ENCODE results near the gene SPDYE3.
A peak's percentile ranks its signal among the peaks of the same experiment; 100 is the strongest.
"Not testable (repeated sequence)": the region's sequence is repeated elsewhere in the genome, so short reads cannot be mapped to it uniquely, and the experiment has no call there.

Gene SPDYE3, protein sequence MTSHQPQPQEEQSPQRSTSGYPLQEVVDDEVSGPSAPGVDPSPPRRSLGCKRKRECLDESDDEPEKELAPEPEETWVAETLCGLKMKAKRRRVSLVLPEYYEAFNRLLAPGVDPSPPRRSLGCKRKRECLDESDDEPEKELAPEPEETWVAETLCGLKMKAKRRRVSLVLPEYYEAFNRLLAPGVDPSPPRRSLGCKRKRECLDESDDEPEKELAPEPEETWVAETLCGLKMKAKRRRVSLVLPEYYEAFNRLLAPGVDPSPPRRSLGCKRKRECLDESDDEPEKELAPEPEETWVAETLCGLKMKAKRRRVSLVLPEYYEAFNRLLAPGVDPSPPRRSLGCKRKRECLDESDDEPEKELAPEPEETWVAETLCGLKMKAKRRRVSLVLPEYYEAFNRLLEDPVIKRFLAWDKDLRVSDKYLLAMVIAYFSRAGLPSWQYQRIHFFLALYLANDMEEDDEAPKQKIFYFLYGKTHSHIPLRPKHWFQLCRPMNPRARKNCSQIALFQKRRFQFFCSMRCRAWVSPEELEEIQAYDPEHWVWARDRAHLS

DNA sequence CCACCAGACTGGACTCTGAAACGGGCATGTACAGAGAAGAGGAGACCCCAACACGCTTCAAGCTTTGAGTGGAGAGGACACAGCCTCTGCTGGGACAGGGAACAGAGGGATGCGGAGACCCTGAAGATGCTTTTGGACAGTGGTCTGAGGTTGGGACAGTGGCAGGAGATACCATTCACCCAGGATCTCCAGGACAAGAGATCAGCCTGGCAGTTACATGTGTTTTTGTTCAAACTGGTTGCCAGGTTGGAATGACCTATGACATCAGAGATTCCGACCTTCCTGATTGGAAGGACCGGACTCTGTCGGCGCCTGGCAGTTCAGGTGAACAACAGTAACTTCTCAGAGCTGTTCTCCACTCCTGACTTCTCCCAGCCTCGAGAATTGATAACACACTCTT, at the start of gene SPDYE3:
TSS of gene SPDYE3 (plus strand) at position 301 of the 400 bp plus-strand sequence. CDS start 184 bp downstream, outside the sequence.
- not testable (repeated sequence) for DNase-seq (ENCODE audit: low read depth, low spot score)

DNA sequence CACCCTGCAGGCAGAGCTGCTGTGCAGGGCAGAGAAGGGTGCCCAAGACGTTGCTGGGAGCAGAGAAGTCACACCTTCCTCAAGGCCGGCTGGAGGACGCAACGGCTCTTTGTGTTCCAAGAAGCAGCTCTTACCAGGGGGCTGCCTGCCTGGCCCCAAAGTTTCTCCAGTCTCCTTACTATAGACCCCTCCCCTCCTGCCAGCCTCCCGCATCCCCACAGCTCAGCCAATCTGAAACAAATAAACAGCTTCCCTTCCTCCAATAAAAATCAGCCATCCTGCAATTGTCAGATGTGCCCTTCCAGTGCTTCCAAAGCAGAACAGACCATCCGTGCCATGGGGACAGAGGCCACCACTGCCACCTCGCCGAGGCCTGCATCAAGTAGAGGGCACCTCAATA, 47.5 kb upstream of the SPDYE3 start:
- not testable (repeated sequence) for DNase-seq (ENCODE audit: low read depth, low spot score)

DNA sequence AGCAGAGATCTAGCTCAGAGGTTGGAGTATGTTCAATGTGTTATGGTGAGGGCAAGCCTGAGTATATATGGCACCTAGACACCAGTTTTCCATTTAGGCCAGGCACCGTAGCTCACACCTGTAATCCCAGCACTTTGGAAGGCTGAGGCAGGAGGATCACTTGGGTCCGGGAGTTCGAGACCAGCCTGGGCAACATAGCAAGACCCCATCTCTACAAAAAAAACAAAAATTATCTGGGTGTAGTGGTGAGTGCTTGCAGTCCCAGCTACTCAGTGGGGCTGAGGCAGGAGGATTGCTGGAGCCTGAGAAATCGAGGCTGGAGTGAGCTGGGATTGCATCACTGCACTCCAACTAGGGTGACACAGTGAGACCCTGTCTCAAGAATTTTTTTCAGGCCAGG, 44.6 kb upstream of the SPDYE3 start:
- not testable (repeated sequence) for DNase-seq (ENCODE audit: low read depth, low spot score)

DNA sequence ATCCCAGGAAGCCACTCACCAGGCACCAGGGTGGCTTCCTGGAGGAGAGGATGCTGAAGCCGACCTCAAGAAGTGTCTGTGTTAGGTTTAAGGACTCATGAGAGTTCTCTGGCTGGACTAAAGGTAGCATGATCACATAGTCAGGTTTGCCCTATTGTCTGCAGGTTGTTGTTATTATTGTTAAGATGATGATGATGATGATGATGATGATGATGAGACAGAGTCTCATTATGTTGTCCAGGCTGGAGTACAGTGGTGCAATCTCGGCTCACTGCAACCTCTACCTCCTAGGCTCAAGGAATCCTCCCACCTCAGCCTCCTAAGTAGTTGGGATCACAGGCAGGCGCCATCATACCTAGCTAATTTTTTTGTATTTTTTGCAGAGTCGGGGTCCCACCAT, 43.3 kb upstream of the SPDYE3 start:
- not testable (repeated sequence) for DNase-seq (ENCODE audit: low read depth, low spot score)

DNA sequence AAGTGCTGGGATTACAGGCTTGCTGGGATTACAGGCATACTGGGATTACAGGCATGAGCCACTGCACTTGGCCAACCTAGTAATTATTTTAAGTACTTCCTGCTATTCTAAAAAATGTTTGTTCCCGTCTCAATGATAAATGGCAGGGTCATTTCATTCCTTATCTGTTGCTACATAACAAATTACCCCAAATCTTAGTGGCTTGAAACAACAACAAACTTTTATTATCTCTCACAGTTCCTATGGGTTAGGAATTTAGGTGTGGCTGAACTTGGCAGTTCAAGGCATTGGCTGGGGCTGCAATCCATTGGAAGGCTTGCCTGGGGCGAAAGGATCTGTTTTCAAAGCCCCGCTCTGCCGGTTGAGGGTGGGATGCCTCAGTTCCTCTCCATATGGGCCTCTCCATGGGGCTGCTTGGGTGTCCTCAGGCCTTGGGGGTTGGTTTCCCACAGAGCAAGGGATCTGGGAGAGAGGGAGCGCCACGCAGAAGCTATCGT, 42.8 kb upstream of the SPDYE3 start:
- DNase-seq (ENCODE audit: low read depth, low spot score), result not testable (repeated sequence)

DNA sequence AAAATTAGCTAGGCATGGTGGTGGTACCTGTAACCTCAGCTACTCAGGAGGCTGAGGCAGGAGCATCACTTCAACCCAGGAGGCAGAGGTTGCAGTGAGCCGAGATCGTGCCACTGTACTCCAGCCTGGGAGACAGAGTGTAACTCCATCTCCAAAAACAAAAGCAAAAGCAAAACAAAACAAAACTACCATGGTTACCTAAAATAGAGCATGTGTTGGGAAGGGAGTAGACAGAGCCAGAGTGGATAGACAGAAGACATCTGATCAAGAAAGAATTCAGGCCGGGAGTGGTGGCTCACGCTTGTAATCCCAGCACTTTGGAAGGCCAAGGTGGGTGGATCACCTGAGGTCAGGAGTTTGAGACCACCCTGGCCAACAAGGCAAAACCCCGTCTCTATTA, 41.7 kb upstream of the SPDYE3 start:
- DNase-seq (ENCODE audit: low read depth, low spot score), result not testable (repeated sequence)

DNA sequence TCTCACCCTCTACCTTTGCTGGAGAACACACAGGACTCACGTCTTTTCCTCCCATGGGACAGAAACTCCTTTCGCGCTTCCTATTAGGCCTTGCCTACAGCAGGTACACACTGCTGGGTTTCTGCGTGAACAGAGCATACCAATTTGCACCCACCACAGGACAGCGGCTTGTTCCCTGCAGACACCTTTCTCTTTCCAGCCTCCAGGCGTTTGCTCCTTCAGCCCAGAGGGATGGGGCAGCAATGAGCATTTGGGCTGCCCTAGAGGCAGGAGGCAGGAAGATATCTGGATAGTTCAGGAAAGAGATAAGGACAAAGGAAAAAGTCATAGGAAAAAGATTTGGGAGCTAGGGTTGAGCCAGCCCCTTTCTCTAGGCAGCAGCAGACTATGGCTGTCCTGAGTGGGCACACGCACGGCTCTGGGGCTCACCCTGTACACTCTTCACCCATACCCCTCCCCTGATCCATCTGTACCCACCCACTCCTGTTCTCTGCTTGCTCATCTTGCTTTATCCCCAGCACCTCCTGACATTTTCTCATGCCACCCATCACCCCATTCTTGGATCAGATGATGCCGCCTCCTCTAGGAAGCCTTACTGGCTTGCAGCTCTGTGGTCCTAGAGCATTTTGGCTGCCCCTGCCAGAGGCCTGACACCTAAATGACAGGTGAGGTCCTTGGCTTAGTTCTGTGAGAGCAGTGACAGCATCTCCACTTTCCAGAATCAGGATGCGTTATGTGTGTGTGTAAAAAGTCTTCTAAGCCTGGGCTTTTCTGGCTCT, 40.7 kb upstream of the SPDYE3 start:
- no peak for DNase-seq (ENCODE audit: low read depth, low spot score)

DNA sequence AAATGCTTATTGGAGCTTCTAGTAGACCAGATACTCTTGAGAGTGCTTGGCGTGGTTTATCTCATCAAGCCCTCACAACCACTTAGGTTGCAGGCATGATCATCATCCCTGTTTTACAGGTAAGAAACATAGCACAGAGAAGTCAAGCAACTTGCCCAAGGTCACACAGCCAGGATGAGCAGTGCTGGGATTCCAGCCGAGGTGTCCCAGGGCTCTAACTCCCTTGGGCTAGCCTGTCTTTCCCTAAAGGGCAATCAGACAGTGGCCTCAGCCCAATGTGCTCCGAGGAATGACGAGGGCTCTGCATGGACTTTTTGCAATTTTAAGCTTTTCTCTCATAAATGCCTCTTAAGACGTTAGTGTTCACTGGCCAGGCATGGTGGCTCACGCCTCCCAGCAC, 39.9 kb upstream of the SPDYE3 start:
- no peak for DNase-seq (ENCODE audit: low read depth, low spot score)

DNA sequence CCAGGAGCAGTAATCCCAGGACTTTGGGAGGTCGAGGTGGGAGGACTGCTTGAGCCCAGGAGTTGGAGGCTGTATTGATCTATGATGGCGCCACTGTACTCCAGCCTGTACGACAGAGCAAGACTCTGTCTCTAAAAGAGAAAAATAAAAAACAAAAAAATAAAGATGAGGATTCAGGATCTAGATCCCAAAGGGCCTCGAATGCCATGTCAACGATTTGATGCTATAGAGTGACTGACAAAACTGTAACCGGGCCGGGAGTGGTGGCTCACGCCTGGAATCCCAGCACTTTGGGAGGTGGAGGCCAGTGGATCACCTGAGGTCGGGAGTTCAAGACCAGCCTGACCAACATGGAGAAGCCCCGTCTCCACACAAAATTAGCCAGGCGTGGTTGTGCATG, 38.6 kb upstream of the SPDYE3 start:
- DNase-seq (ENCODE audit: low read depth, low spot score), result not testable (repeated sequence)

DNA sequence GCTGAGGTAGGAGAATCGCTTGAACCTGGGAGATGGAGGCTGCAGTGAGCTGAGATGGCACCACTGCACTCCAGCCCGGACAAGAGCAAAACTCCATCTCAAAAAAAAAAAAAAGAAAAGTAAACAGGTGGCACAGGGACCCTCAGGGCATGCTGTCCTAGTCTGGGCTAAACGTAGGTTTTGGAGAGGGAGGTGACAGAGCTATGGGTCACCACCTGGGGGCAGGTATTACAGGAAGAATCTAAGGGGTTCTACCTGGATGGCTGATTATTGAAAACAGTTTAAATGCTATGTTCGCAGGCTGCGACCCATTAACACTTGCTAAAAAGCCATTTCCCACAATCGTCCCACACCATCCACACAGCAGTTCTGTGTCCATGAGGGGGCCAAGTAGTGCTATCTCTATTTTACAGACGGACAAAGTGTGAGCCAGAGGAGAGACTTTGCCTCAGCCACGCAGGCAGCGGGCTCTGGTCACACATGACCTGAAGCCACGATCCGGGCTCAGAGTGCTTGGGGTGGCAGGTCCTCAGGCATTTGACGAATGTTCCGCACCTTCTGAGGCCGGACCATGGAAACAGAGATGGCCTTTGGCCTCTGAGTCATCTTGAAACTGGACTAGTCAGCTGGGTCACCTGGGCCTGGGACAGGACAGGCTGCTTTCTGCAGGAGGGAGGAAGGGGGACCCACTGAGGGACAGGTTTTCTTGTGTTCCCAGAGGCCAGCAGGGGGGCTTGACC, 38.0 kb upstream of the SPDYE3 start:
- DNase-seq (ENCODE audit: low read depth, low spot score), result not testable (repeated sequence)

DNA sequence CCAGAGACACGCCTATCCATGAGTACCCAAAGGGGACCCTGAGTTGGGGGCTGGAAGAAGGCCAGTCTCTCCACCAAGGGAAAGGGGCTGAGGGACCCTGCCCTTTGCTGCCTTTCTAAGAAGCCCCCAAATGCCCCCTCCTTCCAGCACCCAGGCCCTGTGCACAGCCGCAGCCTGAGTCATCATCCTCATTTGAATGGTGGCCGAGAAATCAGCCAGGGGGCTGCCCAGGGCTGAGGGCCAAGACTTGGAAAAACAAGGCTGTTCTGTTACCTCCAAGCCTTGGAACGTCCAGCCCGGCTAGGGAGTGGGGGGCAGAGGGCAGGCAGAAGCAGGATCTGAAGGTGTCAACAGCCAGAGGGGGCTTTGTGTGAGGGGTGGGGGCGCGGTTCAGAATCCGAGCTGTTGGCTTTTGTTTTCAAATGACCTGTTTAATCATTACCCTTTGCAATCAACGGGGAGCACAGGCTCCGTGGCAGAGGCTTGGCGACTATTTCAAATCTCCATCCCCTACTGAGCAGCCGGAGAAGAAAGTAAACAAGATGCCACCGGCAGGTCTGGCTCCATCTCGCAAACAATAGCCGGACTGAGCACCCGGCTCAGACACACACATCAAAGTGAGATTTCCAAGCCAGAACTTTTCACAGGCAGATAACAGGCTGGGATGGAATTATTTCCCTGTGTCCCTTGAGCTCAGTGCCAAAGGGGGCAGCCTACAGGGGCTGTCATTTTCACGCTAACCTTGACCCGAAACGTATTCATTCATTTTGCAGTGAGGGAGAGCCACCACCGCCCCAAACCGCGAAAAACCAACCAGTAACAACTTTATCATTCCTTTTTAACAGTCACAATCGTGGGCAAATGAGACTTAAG, 37.2 kb upstream of the SPDYE3 start:
- DNase-seq (ENCODE audit: low read depth, low spot score), result not testable (repeated sequence)

DNA sequence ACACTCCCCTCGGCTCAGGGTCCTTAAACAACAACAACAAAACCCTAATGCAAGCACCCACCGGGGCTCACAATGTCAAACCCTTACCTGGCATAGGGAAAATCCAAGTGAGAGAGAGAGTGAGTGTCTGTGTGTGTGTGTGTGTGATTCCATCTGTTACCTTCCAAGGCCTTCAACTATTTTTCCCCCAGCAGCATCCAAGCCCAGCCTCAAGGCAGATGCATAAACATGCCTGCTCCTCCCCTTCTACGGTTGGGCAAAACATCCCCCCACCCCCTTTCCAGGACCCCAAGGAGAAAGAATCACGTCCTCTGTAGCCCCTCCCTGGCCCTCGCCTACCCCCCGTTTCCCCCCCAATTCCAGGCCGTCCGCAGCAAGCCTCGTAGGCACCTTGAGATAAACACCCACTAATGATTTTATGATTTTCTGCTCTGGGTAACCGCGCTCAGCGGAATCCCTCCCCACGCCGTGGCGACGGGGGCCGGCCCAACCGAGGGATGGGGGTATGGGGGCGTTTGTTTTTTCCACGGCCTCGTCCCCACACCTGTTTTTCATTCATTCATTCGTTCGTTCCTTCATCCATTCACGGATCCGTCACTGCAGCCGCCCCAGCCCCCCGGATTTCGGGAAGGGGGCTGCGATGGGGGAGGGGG, 36.4 kb upstream of the SPDYE3 start:
- DNase-seq (ENCODE audit: low read depth, low spot score), result not testable (repeated sequence)

DNA sequence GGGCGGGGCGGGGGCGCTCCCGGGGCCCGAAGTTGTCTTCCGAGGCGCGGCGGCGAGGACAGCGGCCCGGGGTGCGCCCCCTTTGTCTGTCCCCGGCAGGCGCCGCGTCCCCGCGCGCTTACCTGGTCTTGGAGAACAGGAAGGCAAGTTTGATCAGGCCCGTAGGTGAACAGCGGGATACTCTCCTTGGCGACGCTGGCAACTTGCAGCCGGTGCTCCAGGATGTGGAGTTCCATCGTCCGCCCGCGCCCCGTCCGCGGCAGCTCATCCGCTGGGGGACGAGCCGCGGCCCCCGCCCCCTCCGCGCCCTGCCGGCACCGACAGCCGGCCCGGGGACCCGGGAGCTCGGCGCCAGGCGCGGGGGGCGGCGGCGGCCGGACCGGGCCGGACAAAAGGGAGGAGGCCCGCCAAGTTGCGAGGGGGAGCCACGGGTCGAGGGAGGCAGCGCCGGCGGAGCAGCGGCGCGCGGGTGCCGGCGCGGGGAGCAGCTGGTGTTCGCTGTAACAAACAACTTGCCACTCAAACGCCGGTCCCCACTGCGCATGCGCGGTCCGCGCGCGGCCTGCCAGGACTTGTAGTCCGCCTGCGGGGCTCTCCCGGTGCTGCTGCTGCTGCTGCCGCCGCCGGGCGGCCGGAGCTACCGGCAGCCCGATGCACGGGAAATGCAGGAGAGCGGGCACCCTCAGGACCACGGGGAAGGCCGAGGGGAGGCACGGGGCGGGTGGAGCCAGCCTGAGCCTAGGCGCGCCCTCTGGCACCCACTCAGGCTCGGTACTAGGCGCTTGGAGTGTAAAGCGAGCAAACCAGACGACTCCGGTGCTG, 35.6 kb upstream of the SPDYE3 start:
- peak; percentile 93 for DNase-seq (ENCODE audit: low read depth, low spot score)

DNA sequence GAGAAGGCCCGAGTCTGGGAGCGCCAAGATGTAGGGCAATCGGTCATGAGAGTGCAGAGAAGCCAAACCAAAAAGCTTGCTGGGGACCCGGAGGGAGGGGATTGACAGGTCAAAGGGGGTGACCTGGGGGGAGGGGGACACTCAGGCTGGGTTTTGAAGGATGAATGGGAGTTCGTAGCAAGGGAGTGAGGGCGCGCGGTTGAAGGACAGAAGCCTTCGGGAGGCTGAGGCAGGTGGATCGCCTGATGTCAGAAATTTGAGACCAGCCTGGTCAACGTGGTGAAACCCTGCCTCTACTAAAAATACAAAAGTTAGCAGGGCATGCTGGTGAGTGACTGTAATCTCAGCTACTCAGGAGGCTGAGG, 35.0 kb upstream of the SPDYE3 start:
- DNase-seq (ENCODE audit: low read depth, low spot score), result not testable (repeated sequence)

DNA sequence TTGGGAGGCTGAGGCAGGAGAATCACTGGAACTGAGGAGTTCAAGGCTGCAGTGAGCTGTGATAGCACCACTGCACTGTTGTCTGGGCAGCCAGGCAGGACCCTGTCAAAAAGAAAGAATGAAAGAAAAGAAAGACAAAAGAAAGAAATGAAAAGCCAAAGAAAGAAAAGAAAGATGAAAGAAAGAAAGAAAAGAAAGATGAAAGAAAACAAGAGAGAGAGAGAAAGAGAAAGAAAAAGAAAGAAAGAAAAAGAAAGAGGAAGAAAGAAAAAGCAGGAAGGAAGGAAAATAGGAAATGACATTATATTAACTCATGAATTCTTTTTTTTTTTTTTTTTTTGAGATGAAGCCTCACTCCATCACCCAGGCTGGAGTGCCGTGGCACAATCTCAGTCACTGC, 32.4 kb upstream of the SPDYE3 start:
- DNase-seq (ENCODE audit: low read depth, low spot score), result no peak

DNA sequence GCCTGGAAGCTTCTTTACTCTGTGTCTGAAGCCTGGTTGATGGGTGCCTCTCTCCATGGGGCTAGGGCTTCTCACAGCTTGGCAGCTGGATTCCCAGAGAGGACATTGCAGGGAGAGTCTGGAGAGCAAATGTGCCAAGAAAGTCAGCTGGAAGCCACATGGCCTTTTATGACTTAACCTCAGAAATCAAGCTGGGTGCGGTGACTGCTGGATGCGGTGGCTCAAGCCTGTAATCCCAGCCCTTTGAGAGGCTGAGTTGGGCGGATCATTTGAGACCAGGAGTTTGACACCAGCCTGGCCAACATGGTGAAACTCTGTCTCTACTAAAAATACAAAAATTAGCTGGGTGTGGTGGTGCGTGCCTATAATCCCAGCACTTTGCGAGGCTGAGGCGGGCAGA, 31.4 kb upstream of the SPDYE3 start:
- not testable (repeated sequence) for DNase-seq (ENCODE audit: low read depth, low spot score)

DNA sequence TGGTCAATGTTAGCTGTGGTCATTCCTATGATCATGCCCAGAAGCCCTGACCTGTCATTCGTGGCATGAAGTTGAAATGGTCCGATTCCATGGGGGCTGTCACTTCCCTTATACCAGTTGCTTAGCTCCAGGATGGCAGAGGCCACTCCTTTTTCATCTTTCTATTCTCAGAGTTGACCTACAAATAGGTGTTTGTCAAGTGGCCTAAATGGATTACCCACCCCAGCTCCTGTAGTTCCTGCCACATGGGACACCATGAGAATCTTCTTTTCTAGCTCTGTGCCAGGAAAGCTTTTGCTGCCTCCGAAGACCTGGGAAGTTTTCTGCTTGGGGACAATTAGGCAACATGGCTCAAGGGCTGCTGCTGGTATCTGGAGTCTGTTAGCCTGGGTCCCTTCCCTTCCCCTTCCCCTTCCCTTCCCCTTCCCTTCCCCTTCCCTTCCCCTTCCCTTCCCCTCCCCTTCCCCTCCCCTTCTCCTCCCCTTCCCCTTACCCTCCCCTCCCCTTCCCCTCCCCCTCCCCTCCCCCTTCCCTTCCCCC, 25.4 kb upstream of the SPDYE3 start:
- DNase-seq (ENCODE audit: low read depth, low spot score), result not testable (repeated sequence)

DNA sequence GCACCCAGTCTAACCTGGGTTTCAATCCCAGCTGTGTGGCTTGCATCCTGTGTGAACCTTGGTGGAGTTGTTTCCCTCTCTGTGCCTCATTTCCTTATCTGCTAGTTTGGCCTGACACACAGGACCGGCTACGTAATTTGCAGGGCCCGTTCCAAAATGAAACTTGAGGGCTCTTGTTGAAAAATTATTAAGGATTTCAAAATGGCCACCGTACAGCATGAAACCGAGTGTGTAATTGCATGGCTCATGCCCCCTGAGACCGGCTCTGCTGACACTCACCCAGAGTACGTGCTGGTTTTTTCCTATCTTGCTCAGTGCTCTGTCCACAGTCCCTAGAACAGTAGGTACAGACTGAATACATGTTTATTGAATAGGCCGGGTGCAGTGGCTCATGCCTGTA, 24.4 kb upstream of the SPDYE3 start:
- DNase-seq (ENCODE audit: low read depth, low spot score), result not testable (repeated sequence)

Measured in smooth muscle cell of the brain vasculature (primary cell).